Gastroesophageal sphincter (tissue), 3 donors: ENCODE results near the gene TST.

Experiments used
- CTCF ChIP-seq, 4 experiments: fragments of 200-600 bp in 2 of 4; fragments of 450-650 bp in 2 of 4; sonication (generic) in 1 of 4; IDR thresholded peaks; one replicate each; pipeline ENCODE4 v1.5.1; 2017 to 2019; ENCODE audit warnings: antibody characterized with exemption in 4 of 4, mild to moderate bottlenecking in 2 of 4, moderate library complexity in 2 of 4
- EP300 ChIP-seq: sonication (generic); formaldehyde crosslinking; IDR thresholded peaks from one replicate; pipeline ENCODE4 v1.6.1; 2017; ENCODE audit warnings: antibody characterized with exemption, mild to moderate bottlenecking
- POLR2A ChIP-seq, 2 donors: fragments of 450-650 bp; IDR thresholded peaks; one replicate each; pipeline ENCODE4 v1.6.1; 2017; ENCODE audit warnings: antibody characterized with exemption in 2 of 2, mild to moderate bottlenecking in 2 of 2, moderate library complexity in 1 of 2
- POLR2AphosphoS5 ChIP-seq: sonication (generic); formaldehyde crosslinking; IDR thresholded peaks from one replicate; pipeline ENCODE4 v1.6.1; 2017; ENCODE audit warnings: antibody characterized with exemption

GRCh38 chr22:37062376-37062675 lies 43.1 kb upstream of the TST start:
- TF ChIP-seq CTCF (IDR thresholded peaks at IDR 0.05) (no peak), POLR2A (IDR thresholded peaks at IDR 0.05) (no peak), EP300 (no peak), POLR2AphosphoS5 (no peak)
